NK-92 treated with Interleukin-12 subunit alpha and Interleukin-12 subunit beta, amount 100 ng/mL, for 24 hours (cell line): ENCODE data around the gene ADH6.
"Not testable (repeated sequence)": the region's sequence is repeated elsewhere in the genome, so short reads cannot be mapped to it uniquely, and the experiment has no call there.

Source experiments
- DNase-seq: peaks from one replicate; lab custom pipeline; 2025; lab: John Stamatoyannopoulos, UW

Gene ADH6

DNA sequence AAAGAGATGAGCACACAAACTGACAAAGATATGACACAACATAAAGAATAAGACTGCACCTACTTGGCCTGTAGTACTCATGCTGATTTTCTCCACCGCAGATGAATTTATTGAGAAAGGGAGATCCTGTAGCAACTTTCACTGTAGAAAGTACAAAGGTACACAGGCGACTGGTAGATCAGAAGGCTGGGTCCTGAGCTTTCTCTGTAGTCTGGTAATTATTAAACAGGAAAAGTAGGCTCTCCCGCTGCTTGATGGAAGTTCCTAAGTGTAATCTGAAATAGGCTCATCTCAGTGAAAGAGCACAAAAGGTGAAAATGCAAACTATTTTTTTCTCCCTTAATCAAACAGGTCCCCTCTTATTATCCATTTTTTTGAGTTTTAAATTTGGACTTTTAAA lies at the start of gene ADH6:
ADH6 (minus strand) TSS at position 175 of the 400 bp plus-strand sequence; CDS start at position 81, 94 bp downstream.
- no peak for DNase-seq

DNA sequence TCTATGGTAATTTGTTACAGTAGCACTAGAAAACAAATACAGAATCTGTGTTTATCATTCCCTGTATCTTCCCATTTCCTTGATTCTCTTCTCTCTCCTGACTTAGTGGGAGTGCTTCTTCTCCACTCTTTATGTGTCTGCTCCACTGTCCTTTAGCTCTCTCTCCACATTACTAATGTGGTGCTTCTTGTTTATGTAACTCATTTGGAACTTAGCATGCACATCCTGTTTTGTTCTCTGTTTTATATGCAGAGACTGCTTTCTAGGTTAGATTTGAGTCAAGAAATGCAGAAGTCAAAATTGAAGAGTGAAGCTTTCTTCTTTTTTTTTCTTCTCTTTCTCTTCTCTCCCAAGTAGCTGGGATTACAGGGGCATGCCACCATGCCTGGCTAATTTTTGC lies 45.9 kb upstream of the ADH6 start:
- DNase-seq: no peak

DNA sequence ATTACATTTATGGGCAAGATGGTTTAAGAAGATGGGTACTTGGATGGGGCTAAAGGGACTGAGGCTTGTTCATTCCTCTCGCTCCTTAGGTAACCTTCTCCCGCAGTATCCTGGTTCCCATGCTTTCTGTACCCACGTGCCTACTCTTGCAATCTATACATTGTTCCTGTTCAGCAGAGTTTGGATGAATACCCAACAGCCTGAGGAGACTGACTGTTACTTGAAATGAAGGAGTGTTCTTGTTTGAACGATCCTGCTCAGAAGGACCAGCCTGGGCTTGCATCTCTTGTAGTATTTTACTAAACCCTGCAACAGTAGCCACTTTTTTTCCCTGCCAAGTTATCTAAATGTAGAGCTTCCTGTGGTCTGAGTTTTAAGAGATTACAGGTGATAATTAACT lies 33.7 kb upstream of the ADH6 start:
- no peak for DNase-seq

DNA sequence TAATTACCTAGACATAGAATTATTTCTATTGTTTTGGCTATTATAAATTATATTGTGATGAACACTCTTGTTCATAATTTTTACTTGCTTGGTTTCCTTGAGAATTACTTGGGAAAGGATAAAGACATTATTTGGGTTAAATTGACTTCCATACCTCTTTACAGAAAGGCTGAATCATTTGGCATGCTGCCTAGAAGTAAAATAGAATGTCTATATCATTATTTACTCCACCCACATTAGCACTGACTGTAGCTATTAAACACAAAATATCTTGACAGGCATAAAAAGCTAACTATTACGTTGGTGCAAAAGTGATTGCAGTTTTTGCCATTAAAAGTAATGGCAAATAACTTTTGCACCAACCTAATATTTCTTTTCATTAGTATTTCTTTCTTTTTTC lies 29.7 kb upstream of the ADH6 start:
- DNase-seq: no peak

DNA sequence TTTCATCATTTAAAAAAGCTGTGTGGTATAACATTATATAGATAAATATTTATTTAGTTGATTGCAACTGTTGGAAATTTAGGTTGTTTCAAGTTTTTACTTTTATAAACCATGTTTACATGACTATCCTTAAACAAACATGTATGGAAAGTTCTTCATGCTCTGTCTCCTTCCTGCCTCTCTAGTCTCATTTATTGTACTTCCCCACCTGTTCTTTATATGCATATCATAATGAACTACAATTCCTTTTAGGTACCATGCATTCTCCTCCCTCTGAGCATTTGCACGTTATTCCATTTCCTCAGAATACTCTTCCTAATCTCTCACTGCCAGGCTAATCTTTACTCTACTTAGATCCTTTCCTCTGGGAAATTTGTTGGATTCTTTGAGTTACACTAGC lies 16.9 kb upstream of the ADH6 start:
- DNase-seq: no peak

DNA sequence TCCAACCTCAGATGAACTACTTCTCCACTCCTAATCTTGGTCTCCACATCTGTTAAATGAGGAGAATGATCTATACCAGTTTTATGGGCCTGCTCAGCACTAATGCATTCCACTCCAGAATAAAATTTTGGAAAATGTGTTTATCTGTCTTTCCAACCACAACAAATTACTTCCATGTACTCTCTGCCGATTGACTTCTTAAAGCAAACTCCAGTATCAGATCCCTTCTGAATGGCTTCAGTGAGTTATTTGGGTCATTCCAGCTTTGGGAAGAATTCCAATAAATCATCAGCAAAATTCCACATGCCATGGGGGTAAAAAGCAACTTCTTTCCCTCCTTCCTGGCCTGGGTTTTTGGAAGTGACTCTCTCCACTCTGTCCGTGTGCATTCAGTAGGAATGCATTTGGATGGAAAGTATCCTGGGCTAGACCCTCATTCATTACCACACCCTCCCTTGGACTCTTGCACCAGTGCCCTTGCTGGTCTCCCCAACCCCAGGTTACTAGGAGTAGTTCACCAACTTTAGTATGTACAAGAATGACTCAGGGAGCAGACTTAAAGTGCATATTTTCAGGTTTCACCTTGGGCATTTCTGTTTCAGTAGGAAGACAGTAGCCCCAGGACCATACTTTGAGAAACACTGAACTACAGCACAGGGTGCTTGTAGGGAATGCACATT lies 15.4 kb upstream of the ADH6 start:
- no peak for DNase-seq

DNA sequence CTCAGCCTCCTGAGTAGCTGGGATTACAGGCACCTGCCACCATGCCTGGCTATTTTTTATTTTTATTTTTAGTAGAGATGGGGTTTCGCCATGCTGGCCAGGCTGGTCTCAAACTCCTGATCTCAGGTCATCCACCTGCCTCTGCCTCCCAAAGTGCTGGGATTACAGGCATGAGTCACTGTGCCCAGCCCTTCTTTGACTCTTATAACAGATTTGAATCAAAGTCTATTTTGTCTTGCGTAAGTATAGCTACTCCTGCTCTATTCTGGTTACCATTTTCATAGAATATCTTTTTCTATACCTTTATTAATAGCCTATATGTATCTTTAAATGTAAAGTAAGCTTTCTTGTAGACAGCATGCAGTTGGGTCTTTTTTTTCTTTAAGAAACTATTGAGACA lies 14.4 kb upstream of the ADH6 start:
- DNase-seq: not testable (repeated sequence)

DNA sequence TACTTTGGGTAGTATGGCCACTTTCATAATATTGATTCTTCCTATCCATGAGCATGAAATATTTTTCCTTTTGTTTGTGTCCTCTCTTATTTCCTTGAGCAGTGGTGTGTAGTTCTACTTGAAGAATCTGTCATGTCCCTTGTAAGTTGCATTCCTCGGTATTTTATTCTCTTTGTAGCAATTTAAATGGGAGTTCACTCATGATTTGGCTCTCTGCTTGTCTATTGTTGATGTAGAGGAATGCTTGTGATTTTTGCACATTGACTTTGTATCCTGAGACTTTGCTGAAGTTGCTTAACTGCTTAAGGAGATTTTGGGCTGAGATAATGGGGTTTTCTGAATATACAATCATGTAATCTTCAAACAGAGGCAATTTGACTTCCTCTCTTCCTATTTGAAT lies 9.7 kb upstream of the ADH6 start:
- DNase-seq: not testable (repeated sequence)

DNA sequence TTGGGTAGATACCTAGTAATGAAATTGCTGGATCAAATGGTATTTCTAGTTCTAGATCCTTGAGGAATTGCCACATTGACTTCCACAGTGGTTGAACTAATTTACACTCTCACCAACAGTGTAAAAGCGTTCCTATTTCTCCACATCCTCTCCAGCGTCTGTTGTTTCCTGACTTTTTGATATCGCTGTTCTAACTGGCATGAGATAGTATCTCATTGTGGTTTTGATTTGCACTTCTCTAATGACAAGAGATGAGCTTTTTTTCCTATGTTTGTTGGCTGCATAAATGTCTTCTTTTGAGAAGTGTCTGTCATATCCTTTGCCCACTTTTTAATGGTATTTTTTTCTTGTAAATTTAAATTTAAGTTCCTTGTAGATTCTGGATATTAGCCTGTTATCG lies 8.6 kb upstream of the ADH6 start:
- not testable (repeated sequence) for DNase-seq

DNA sequence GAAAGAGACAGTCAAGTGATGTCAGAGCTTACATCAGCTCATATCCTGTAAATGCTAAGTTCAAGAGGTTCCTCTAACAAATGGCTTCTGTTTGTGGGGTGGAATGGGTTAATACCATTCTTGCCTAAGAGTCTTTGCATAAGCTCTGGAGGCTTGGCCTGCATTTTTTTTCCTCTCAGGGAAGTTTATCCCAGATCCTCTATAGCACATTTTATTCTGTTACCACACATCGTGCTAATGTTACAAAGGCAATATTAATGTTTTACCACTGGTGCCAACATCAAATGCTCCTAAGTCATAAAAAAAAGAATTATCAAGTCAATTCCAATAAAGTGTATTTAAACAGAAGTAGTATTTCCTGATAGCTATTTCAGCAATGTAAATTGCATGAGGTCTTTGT lies 2.9 kb upstream of the ADH6 start:
- DNase-seq: no peak

DNA sequence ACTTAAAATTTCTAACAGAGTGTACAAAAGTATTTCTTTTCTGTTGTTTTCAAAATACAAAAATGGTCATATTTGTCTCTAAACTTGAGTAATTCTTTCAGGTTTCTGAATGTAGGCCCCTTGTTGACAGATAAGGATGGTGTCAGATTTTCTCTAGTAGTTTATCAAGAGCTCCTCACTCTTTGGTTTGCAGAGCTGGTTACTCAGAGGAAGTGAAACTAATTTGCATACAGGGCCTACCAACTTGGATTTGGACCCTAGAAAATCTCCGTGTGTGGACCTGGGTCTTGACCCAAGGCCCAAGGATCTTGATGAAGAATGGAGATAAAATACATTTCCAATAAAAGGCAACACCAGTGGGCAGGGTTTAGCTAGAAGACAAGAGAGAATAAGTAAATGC lies 433 bp upstream of the ADH6 start:
- DNase-seq: no peak

DNA sequence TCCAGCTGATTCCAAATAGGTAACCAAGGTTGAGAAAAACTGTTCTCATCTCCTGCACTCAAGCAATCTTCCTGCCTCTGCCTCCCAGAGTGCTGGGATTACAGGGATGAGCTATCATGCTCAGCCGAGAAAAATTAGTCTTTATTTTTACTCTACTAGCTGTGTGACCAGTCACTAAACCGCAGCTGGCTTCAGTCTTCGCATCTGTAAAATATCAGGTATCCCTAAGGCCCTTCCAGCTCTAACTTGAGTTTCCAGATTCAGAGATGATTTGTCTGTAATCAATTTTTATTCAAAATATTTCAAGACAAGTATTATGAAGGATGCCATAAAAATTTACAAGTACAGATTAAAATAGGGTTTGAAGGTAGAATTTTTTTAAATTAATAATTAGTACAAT lies 3.5 kb downstream of the ADH6 start:
- no peak for DNase-seq

DNA sequence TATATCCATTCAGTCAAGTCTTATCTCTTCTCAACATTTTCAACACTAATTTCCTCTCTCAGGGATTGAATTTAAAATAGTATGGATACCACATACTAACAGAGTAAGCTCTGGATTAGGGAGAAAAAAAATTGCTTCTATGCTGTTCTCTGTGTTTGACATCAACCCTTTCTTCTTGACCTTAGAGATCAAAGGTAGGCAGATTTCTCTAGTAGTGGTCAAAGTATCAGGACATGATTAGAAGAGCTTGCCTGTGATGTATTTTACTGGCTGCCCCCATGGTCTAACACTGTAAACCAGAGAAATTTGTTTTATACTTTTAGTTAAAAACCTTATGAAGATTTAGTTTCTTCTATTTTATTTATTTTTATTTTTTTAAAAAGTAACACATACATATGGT lies 8.3 kb downstream of the ADH6 start:
- DNase-seq: no peak

DNA sequence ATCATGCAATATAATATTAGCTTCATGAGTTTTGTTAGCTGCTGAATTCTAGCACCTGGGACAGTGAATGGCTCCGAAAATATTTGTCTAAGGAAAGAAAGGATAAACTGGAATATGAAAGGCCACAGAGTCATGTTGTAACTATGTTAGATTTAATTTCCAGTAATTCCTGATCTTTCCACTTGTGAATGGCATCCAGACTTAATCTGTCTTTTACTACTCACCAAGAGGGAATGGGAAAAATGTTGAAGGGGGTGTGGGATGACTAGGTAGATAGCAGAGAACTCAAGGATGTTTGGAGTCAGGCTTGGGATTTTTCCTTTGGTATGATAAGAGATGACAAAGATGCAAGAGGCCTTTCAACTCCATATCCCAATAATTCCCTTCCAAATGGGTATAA lies 9.4 kb downstream of the ADH6 start:
- no peak for DNase-seq

DNA sequence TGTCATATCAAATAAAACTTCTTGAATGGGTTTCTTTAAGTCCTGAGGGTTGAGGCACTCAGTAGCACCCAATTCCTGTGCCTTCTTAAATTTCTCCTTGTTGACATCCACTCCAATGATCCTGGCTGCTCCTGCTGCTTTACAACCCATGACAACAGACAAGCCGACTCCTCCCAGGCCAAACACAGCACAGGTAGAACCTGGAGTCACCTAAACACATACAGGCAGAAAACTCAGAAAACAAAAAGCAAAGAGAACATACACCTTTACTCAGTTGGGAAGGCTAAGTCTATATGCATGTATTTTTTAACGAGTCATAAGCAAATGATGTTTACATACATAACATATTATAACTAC lies 10.3 kb downstream of the ADH6 start:
- no peak for DNase-seq

DNA sequence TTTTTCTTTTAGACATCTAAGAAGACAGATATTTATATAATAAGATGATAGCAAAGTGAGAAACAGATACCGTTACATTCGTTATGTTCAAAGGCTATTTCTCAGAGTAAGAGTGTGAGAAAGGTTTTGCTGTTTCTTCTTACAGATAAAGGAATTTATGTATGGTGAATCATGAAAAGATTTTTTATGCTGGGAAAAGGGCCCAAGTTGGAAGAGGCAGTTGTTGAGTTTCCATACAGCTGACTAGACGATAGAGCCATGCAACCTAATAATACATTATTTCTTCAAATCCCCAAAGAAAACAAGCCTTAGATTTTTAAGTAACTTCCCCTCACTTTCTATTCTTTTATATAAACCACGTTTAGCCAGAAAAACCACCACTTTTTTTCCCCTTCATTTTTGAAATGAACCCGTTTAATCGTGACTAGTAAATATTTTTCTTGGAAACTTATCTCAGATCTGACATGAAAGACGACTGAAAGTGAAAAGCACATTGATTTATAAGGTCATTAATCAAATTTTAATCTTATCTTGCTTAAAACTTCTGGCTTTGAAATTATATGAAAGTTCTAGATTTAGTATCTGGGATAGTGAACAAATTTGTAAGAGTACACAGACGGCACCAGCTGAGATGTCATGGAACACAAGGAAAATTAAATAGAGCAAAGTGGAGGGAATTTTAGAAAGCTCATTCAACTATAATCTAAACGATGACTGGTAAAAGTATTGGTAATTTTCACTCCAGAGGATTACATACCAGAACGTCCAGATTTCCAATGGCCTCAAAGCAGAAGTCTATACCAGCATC lies 10.9 kb downstream of the ADH6 start:
- DNase-seq: no peak

DNA sequence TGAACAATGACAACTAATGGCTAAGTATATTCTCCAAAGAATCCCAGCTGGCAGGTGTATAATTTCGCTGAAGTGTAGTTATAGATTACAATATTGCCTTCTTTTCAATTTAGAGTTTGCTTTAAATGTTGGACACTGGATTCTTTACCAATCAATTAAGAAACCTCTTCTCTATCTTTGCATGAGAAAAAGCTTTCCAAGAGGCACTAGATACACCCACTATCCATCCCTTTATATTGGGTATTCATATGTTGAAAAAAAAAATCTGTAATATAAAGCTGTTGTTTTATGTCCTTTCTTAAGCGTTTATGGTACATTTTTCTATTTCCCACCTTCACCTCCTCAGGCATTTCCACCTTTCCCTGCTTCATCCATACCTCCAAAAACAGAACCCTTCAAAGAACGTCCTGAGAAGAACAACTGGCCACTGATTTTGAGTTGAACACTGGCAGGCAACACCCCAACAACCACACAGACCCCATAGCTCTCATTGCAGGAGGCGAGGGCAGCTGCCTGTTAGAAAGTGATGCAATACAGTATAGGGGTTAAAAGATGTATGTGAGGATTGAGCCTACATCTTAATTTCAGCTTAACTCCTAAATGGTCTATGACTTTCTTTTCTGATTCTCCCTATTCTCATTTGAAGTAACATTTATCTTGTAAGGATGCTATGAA lies 11.8 kb downstream of the ADH6 start:
- DNase-seq: no peak

DNA sequence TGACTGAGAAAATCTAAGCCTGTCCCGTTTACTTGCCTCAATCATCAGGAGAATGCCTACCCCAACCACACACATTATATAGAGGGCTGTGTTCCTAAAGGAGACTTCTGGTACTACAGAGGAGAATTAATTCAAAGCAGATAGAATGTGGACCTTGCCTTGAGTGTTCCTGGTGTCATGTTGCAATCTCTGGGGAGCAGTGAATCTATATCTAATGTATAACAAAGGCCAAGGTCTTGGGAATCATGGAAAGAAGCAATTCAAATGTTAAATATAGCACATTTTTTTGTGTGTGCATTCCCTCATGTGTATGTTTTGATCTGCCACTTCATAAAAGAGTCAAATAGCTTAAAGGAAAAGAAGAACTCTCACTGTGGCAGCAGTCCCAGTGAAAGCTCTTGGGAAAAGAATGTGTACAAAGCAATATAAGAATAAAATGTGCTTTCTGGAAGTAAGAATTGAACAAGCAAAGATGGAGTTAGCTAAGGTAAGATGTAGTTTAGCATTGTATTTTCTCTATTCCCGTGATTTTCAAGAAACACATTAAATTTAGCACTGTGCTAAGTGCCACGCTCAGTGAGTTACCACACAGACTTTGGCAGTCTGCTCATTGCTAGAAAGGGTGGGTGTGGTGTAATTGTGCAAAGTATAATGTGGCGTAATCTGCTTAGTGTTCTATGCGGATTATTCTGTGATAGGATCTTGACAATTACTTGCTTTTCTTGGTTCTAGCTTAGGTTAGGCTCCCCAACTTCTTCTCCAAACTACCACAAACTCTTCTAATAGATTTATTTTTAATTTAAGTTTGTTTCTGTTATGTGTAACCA lies 13.7 kb downstream of the ADH6 start:
- DNase-seq: no peak

DNA sequence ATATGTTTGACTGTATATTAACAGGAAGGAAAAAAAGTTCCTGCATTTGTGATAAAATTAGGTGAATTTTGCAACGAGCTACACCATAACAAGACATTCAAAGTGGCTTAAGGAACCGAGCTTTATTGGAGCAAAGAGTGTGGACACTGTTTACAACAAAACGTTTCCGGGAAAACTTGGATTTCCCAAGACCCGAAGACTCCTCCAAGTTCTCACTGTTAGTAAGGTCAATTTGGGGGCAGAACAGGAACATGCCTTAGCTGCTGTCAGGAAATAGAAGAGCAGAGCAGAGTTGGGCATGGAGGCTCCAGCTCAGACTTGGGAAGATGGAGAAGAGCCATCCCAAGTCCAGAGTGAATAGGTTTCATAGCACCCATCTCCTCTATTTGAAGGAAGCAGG lies 16.5 kb downstream of the ADH6 start:
- DNase-seq: no peak

DNA sequence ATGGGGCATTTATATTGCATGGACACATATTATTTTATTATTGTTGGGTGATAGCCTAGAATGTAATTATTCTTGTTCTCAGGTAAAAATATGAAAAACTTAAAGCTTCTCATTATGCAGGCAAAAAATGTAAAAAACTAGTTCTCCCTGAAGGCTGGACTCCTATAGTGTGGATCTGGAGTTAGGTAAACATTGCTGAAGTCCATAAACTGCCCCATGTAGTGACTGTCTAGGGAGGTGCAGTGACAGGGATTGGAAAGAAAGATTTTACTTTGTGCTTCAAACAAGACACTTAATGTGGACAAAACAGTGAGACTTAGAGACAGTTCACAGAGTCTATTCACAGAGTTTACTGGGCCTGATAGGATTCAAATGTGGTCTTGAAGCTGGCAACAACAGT lies 17.0 kb downstream of the ADH6 start:
- no peak for DNase-seq

DNA sequence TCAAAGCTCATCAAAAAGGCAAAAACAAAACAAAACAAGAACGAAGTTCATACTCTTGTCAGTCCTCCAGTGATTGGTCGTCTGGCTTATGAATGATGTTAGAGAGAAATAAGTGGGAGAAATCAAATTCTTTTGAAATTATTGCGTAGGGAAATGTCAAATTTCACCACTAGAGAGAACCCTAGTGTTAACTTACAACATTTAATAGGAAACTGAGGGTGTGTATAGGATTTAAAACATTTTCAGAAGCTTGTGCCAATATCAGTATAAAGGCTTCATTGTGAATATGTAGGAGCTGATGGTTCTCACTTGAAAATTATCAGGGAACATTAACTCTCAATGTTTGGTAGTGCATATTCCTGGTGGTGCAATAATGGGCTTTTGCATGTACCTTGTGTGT lies 17.4 kb downstream of the ADH6 start:
- DNase-seq: no peak

DNA sequence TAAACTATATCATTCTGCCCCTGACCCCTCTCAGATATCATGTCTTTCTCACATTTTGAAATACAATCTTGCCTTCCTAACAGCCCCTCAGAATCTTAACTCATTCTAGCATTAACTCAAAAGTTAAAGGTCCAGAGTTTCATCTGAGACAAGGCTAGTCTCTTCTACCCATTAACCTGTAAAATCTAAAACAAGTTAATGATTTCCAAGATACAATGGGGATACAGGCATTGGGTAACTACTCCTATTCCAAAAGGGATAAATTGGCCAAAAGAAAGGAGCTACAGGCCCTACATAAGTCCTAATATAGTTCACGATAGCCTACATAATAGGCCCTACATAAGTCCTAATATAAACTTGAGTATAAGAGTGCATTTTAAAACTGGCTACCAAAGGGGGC lies 18.9 kb downstream of the ADH6 start:
- DNase-seq: no peak
